GM23248 (cell line): Measurements from ENCODE around the gene CMTM8.

Experiments
- EZH2 ChIP-seq: fragments of 200-600 bp; sonication (generic); IDR thresholded peaks from 2 replicates; pipeline ENCODE4 v1.6.1; 2018; ENCODE audit warnings: antibody characterized with exemption, mild to moderate bottlenecking; ENCODE audit not compliant: insufficient read depth, poor library complexity, severe bottlenecking
- EZH2phosphoT487 ChIP-seq: fragments of 200-600 bp; sonication (generic); IDR thresholded peaks from 2 replicates; pipeline ENCODE4 v1.6.1; 2018; ENCODE audit warnings: antibody characterized with exemption, moderate library complexity, mild to moderate bottlenecking, low read depth; ENCODE audit not compliant: insufficient read depth

GRCh38 chr3:32219537-32219936, 18.9 kb upstream of the CMTM8 start:
- no peak for TF ChIP-seq EZH2phosphoT487
- no peak for TF ChIP-seq EZH2
